ENCODE measurements around the gene LACTBL1.

GRCh38 chr1:22972760-22973159, at the start of gene LACTBL1:
- TF ChIP-seq CTCF (IDR thresholded peaks at IDR 0.05; ENCODE audit: low read length) (no peak), EZH2phosphoT487 (IDR thresholded peaks at IDR 0.05; ENCODE audit: low read length) (no peak)

Data from MM.1S (cell line).